H1 (cell line): ENCODE results near the gene TEX2. TPM values are rescaled to one million over a fixed set of nuclear protein-coding genes. Genes with fewer than 3 reads are reported as not detected.

Experiments used
- ASH2L ChIP-seq: fragments of 200-600, 300-600 bp; sonication (generic); IDR thresholded peaks from one replicate; pipeline ENCODE4 v1.7.1; 2017; ENCODE audit warnings: low read length
- NRF1 ChIP-seq: IDR thresholded peaks from 2 replicates; pipeline ENCODE4 v1.6.1; 2011; ENCODE audit warnings: mild to moderate bottlenecking, low read depth, low read length, improper control_type of control experiment
- SP2 ChIP-seq: IDR thresholded peaks from 2 replicates; pipeline ENCODE4 v1.6.1; 2012; ENCODE audit warnings: mild to moderate bottlenecking, low read length, inconsistent platforms
- polyA plus RNA-seq, 7 experiments: library from polyadenylated mRNA; depleted of rRNA in 3 of 7; stranded (reverse) in 5 of 7; unstranded in 2 of 7; fragments of >200 nt in 5 of 7; fragments of 200-250 nt in 2 of 7; gene quantifications; 1 replicate in 5 of 7; 2 replicates in 1 of 7; 4 replicates in 1 of 7; pipeline versions ENCODE4 v1.2.1 to v1.2.3, GENCODE V29; 2011 to 2013; ENCODE audit warnings: missing spikeins in 2 of 7, mixed read lengths in 2 of 7
- total RNA-seq: library from RNA; stranded (reverse); fragmentation: NEBNext Ultra II Directional; extraction: Animal tissue kit (Norgen Biotek cat#: 25700); gene quantifications from 2 replicates; pipeline ENCODE4 v1.2.1, GENCODE V29; 2021
- TF ChIP-seq, protein P1 (sequence below): IDR thresholded peaks from 2 replicates; pipeline ENCODE4 v1.6.1; 2012; ENCODE audit warnings: low read length, inconsistent platforms

Gene TEX2
- total and polyA plus RNA-seq, 2 of the 8 experiments (the other 6 are each of a cell fraction or from before 2014, with no cell fraction given) = 6.1 to 15.6 TPM

DNA sequence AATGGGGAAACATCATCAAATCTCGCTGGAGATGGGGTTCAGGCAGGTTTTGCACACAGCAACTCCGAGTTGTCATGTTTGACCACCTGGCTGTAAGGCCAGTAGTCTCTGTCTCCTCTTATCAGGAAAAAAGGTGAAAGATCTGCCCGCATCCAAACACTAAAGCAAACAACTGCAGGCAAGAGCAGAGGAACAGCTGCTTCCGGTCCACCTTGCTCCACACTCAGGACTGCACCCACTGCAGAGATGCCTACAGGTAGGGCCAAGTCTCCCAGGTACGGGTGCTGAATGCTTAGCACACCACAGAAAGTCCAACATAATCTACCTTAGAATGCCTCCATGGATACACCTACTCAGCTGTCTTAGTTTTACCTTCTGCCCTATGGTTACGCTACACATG lies 7.3 kb downstream of the TEX2 start (continued):
- TF ChIP-seq ASH2L = no peak
- TF ChIP-seq NRF1 = no peak
- TF ChIP-seq, protein P1, sequence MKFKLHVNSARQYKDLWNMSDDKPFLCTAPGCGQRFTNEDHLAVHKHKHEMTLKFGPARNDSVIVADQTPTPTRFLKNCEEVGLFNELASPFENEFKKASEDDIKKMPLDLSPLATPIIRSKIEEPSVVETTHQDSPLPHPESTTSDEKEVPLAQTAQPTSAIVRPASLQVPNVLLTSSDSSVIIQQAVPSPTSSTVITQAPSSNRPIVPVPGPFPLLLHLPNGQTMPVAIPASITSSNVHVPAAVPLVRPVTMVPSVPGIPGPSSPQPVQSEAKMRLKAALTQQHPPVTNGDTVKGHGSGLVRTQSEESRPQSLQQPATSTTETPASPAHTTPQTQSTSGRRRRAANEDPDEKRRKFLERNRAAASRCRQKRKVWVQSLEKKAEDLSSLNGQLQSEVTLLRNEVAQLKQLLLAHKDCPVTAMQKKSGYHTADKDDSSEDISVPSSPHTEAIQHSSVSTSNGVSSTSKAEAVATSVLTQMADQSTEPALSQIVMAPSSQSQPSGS = no peak
- no peak for TF ChIP-seq SP2
